Coronary artery (tissue), 2 donors: Measurements from ENCODE around the gene KCNK13.

Source experiments
- DNase-seq: peaks from one replicate; pipeline ENCODE4 v3.0.0-alpha.2; 2017; ENCODE audit warnings: low spot score
- H3K27ac ChIP-seq, 2 donors: fragments of 200-600 bp; sonication (generic); one replicate each; pipeline ENCODE4 v1.5.1; 2016 to 2019
- H3K4me3 ChIP-seq: fragments of 200-600 bp; sonication (generic); 2 replicates; pipeline ENCODE4 v1.5.1; 2016; ENCODE audit warnings: mild to moderate bottlenecking, moderate library complexity
- CTCF ChIP-seq: fragments of 200-600 bp; sonication (generic); IDR thresholded peaks from one replicate; pipeline ENCODE4 v1.5.1; 2019; ENCODE audit warnings: antibody characterized with exemption

KCNK13 gene

GRCh38 chr14:90060965-90061684 lies 669 bp upstream of the KCNK13 start:
- Histone ChIP-seq H3K4me3 (peak overlapping the region; percentile 72), H3K27ac (no peak overlapping the region)
- no peak for DNase-seq
- TF ChIP-seq CTCF = no peak

GRCh38 chr14:90062127-90062794 lies 467 bp downstream of the KCNK13 start:
- no peak for DNase-seq
- no peak for TF ChIP-seq CTCF
- H3K4me3 ChIP-seq = peak overlapping the region; percentile 72
- H3K27ac ChIP-seq = no peak overlapping the region

GRCh38 chr14:90062822-90063539 lies 1.2 kb downstream of the KCNK13 start:
- TF ChIP-seq CTCF = no peak
- Histone ChIP-seq H3K27ac (no peak overlapping the region), H3K4me3 (peak overlapping the region; percentile 72)
- DNase-seq = no peak

- no peak for TF ChIP-seq CTCF
Observed at GRCh38 chr14:90072350-90072749, 10.6 kb downstream of the KCNK13 start.

GRCh38 chr14:90079576-90079975 lies 17.8 kb downstream of the KCNK13 start:
- no peak for TF ChIP-seq CTCF
- Histone ChIP-seq H3K27ac (no peak overlapping the region), H3K4me3 (no peak overlapping the region)
- DNase-seq = no peak

More at GRCh38 chr14:90072350-90072749, 10.6 kb downstream of the KCNK13 start:
- Histone ChIP-seq H3K27ac (no peak overlapping the region), H3K4me3 (no peak overlapping the region)
- DNase-seq = no peak

GRCh38 chr14:90087433-90087832 lies 25.6 kb downstream of the KCNK13 start:
- no peak for TF ChIP-seq CTCF
- H3K27ac ChIP-seq = no peak overlapping the region
- H3K4me3 ChIP-seq = no peak overlapping the region
- DNase-seq = no peak
